OCI-LY3 (cell line): ENCODE measurements around the gene MYB.

Experiments used
- H2AFZ ChIP-seq: fragments of 200-600, 300-600 bp; shearing (Covaris generic); 2 replicates; pipeline ENCODE4 v1.6.0; 2014; ENCODE audit warnings: antibody characterized with exemption, low read depth, low read length
- H3K27ac ChIP-seq: fragments of 200-600, 300-600 bp; sonication (generic); 2 replicates; pipeline ENCODE4 v1.5.1; 2014; ENCODE audit warnings: mild to moderate bottlenecking, low read length, moderate library complexity, mixed read lengths
- H3K27me3 ChIP-seq: fragments of 200-600, 300-600 bp; sonication (generic); 2 replicates; pipeline ENCODE4 v1.6.1; 2014; ENCODE audit warnings: low read depth, low read length, mixed read lengths
- H3K36me3 ChIP-seq: fragments of 200-600, 300-600 bp; sonication (generic); replicated peaks from 2 replicates; pipeline ENCODE3; 2014; ENCODE audit warnings: low read depth, low read length, mixed read lengths
- H3K4me1 ChIP-seq: fragments of 300-600, 200-600 bp; sonication (generic); 2 replicates; pipeline ENCODE4 v1.6.1; 2014; ENCODE audit warnings: low read length, mixed read lengths
- H3K4me2 ChIP-seq: fragments of 200-600, 300-600 bp; sonication (generic); 2 replicates; pipeline ENCODE4 v1.6.1; 2014; ENCODE audit warnings: low read length, mixed read lengths
- H3K4me3 ChIP-seq: fragments of 300-600, 200-600 bp; sonication (generic); 2 replicates; pipeline ENCODE4 v1.5.1; 2014; ENCODE audit warnings: antibody characterized with exemption, mild to moderate bottlenecking, low read length, moderate library complexity
- H3K79me2 ChIP-seq: fragments of 300-600, 200-600 bp; shearing (Covaris generic); 2 replicates; pipeline ENCODE4 v1.6.1; 2014; ENCODE audit warnings: mild to moderate bottlenecking, low read length, mixed read lengths
- H3K9ac ChIP-seq: fragments of 300-600, 200-600 bp; shearing (Covaris generic); 2 replicates; pipeline ENCODE4 v1.6.0; 2014; ENCODE audit warnings: mild to moderate bottlenecking, low read length, moderate library complexity
- H3K9me3 ChIP-seq: fragments of 200-600, 300-600 bp; shearing (Covaris generic); 2 replicates; pipeline ENCODE4 v1.6.1; 2014; ENCODE audit warnings: low read length, mixed read lengths; ENCODE audit not compliant: insufficient read depth
- H4K20me1 ChIP-seq: fragments of 200-600, 300-600 bp; sonication (generic); 2 replicates; pipeline ENCODE4 v1.6.1; 2016; ENCODE audit warnings: low read length, mixed read lengths; ENCODE audit not compliant: insufficient read depth
- EZH2phosphoT487 ChIP-seq: fragments of 200-600 bp; shearing (Covaris generic); IDR thresholded peaks from 2 replicates; pipeline ENCODE4 v1.6.1; 2018; ENCODE audit warnings: antibody characterized with exemption, mixed run types, low read depth
- TF ChIP-seq, protein P1 (sequence below): fragments of 200-600, 300-600 bp; sonication (generic); IDR thresholded peaks from 2 replicates; pipeline ENCODE4 v1.5.1; 2014; ENCODE audit warnings: antibody characterized with exemption, low read length, low read depth

The MYB gene

DNA sequence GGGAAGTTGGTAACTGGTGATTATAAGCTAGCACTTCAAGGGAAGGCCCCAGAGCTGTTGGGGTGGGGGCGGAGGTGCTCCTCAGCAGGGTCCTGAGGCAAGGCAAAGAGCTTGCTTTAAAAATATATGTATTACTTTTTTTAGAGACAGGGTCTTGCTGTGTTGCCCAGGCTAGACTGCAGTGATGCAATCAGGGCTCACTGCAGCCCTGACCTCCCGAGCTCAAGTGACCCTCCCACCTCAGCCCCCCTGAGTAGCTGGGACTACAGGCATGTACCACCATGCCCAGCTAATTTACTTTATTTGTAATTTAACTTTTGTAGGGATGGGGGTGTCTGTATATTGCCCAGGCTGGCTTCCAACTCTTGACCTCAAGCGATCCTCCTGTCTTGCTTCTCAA, 87.2 kb downstream of the MYB start:
- H2AFZ ChIP-seq, result no peak overlapping the region
- peaks cover 5% of the 10 kb centered on the region; the same call in 1 of the 2 replicates for H3K4me1 ChIP-seq

DNA sequence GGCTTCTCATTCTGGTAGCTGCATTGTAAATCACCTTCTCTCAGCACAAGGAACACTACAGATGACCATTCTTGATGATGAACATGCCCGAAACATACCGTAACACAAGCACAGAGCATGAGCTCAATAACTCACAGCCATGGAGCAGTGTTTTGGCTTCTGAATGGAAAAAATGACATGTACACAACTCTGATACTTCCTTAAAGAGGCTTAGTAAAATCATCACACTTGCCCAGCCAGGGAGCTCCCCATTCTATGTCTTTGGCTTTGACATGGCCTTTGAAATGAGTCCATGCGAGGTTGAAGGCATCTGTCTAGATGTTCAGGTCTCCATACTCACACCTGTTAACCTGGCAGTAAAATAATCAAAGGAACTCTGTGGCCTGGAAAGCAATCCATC, 87.6 kb downstream of the MYB start:
- no peaks in the 10 kb centered on the region for H3K9me3 ChIP-seq
- H3K79me2 ChIP-seq, result no peaks in the 10 kb centered on the region
- H4K20me1 ChIP-seq, result no peaks in the 10 kb centered on the region
- H3K4me2 ChIP-seq, result no peak overlapping the region
- H3K4me3 ChIP-seq, result no peak overlapping the region
- TF ChIP-seq, protein P1, sequence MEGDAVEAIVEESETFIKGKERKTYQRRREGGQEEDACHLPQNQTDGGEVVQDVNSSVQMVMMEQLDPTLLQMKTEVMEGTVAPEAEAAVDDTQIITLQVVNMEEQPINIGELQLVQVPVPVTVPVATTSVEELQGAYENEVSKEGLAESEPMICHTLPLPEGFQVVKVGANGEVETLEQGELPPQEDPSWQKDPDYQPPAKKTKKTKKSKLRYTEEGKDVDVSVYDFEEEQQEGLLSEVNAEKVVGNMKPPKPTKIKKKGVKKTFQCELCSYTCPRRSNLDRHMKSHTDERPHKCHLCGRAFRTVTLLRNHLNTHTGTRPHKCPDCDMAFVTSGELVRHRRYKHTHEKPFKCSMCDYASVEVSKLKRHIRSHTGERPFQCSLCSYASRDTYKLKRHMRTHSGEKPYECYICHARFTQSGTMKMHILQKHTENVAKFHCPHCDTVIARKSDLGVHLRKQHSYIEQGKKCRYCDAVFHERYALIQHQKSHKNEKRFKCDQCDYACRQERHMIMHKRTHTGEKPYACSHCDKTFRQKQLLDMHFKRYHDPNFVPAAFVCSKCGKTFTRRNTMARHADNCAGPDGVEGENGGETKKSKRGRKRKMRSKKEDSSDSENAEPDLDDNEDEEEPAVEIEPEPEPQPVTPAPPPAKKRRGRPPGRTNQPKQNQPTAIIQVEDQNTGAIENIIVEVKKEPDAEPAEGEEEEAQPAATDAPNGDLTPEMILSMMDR, result no peak
- no peak for TF ChIP-seq EZH2phosphoT487
- H3K36me3 ChIP-seq, result no peaks in the 10 kb centered on the region
- H3K27me3 ChIP-seq, result no peaks in the 10 kb centered on the region
- peaks cover 5% of the 10 kb centered on the region; the same call in 1 of the 2 replicates for H3K4me1 ChIP-seq
- no peak overlapping the region for H2AFZ ChIP-seq
- H3K27ac ChIP-seq, result no peak overlapping the region
- H3K9ac ChIP-seq, result no peak overlapping the region

More for the DNA sequence above, 87.2 kb downstream of the MYB start:
- Histone ChIP-seq H3K27me3 (no peaks in the 10 kb centered on the region), H3K27ac (no peak overlapping the region), H3K36me3 (no peaks in the 10 kb centered on the region), H3K4me3 (no peak overlapping the region), H4K20me1 (no peaks in the 10 kb centered on the region), H3K9me3 (no peaks in the 10 kb centered on the region), H3K4me2 (no peak overlapping the region), H3K79me2 (no peaks in the 10 kb centered on the region), H3K9ac (no peak overlapping the region)
- TF ChIP-seq, protein P1, result no peak
- TF ChIP-seq EZH2phosphoT487, result no peak
